ENCODE measurements around the gene AKAP11.

Gene AKAP11

GRCh38 chr13:42331009-42331408 lies 59.1 kb downstream of the AKAP11 start:
- no peak overlapping the region for H3K27ac ChIP-seq
- no peak for TF ChIP-seq CTCF (IDR thresholded peaks at IDR 0.05)

- TF ChIP-seq CTCF (IDR thresholded peaks at IDR 0.05) (peak; percentile 73), ZFX (IDR thresholded peaks at IDR 0.05; ENCODE audit: borderline replicate concordance) (no peak)
- H3K27ac ChIP-seq: no peak overlapping the region
Observed at GRCh38 chr13:42333613-42334328, 61.8 kb downstream of the AKAP11 start.

GRCh38 chr13:42334329-42334706 lies 62.4 kb downstream of the AKAP11 start:
- no peak overlapping the region for H3K27ac ChIP-seq
- TF ChIP-seq CTCF (IDR thresholded peaks at IDR 0.05) (peak; percentile 30), ZFX (IDR thresholded peaks at IDR 0.05; ENCODE audit: borderline replicate concordance) (no peak)

GRCh38 chr13:42337808-42338600 lies 66.1 kb downstream of the AKAP11 start:
- H3K27ac ChIP-seq: no peak overlapping the region
- TF ChIP-seq ZFX (IDR thresholded peaks at IDR 0.05; ENCODE audit: borderline replicate concordance) (no peak), CTCF (IDR thresholded peaks at IDR 0.05) (no peak)

GRCh38 chr13:42345367-42345766 lies 73.4 kb downstream of the AKAP11 start:
- H3K27ac ChIP-seq: no peak overlapping the region
- TF ChIP-seq CTCF (IDR thresholded peaks at IDR 0.05): no peak
- TF ChIP-seq ZFX (IDR thresholded peaks at IDR 0.05; ENCODE audit: borderline replicate concordance): no peak

- no peak for TF ChIP-seq CTCF (IDR thresholded peaks at IDR 0.05)
- no peak for TF ChIP-seq ZFX (IDR thresholded peaks at IDR 0.05; ENCODE audit: borderline replicate concordance)
Observed at GRCh38 chr13:42348576-42348975, 76.6 kb downstream of the AKAP11 start.

GRCh38 chr13:42350141-42350540 lies 78.2 kb downstream of the AKAP11 start:
- no peak for TF ChIP-seq CTCF (IDR thresholded peaks at IDR 0.05)
- TF ChIP-seq ZFX (IDR thresholded peaks at IDR 0.05; ENCODE audit: borderline replicate concordance): no peak
- H3K27ac ChIP-seq: no peak overlapping the region

More at GRCh38 chr13:42348576-42348975, 76.6 kb downstream of the AKAP11 start:
- H3K27ac ChIP-seq: no peak overlapping the region

Data from 22Rv1 (cell line).